Measurements from ENCODE around the gene ZNF117. TPM values are rescaled to one million over a fixed set of nuclear protein-coding genes. Genes with fewer than 3 reads are reported as not detected.
"Not testable (repeated sequence)": the region's sequence is repeated elsewhere in the genome, so short reads cannot be mapped to it uniquely, and the experiment has no call there.

The ZNF117 gene
- total RNA-seq, 1 experiment from 2014 or later = 19.0 TPM

- H3K27me3 ChIP-seq (ENCODE audit: low read length) = no peaks in the 10 kb centered on the region
- peaks cover 69% of the 10 kb centered on the region for H3K9me3 ChIP-seq (ENCODE audit: low read length)
- no peak for DNase-seq
- no peaks in the 10 kb centered on the region for H4K20me1 ChIP-seq (ENCODE audit: insufficient read depth, low read depth, low read length)
- H2AFZ ChIP-seq (ENCODE audit: low read length) = no peak overlapping the region
- H3K36me3 ChIP-seq (ENCODE audit: insufficient read depth, low read length) = peaks cover 57% of the 10 kb centered on the region
- H3K4me1 ChIP-seq (ENCODE audit: low read length) = no peaks in the 10 kb centered on the region
- no peak overlapping the region for H3K27ac ChIP-seq (ENCODE audit: low read length)
- H3K79me2 ChIP-seq (ENCODE audit: low read length) = no peaks in the 10 kb centered on the region
- no peak overlapping the region for H3K4me3 ChIP-seq (ENCODE audit: low read length)
- no peak overlapping the region for H3K9ac ChIP-seq (ENCODE audit: low read length)
- H3K9me2 ChIP-seq (replicated peaks; ENCODE audit: insufficient read depth, low read length) = no peaks in the 10 kb centered on the region
- H3K4me2 ChIP-seq (ENCODE audit: low read depth, low read length, poor library complexity, severe bottlenecking) = no peak overlapping the region
Measured at GRCh38 chr7:64978497-64979203, 12.2 kb downstream of the ZNF117 start.

- no peak for DNase-seq
- H3K9ac ChIP-seq (ENCODE audit: low read length) = no peak overlapping the region
- H3K9me3 ChIP-seq (ENCODE audit: low read length) = peaks cover 5% of the 10 kb centered on the region; the same call in 1 of the 2 replicates
- no peak overlapping the region for H3K4me3 ChIP-seq (ENCODE audit: low read length)
- H3K79me2 ChIP-seq (ENCODE audit: low read length) = no peaks in the 10 kb centered on the region
- H2AFZ ChIP-seq (ENCODE audit: low read length) = no peak overlapping the region
- no peak overlapping the region for H3K27ac ChIP-seq (ENCODE audit: low read length)
- no peaks in the 10 kb centered on the region for H3K9me2 ChIP-seq (replicated peaks; ENCODE audit: insufficient read depth, low read length)
- H3K4me1 ChIP-seq (ENCODE audit: low read length) = no peaks in the 10 kb centered on the region
- H3K36me3 ChIP-seq (ENCODE audit: insufficient read depth, low read length) = no peaks in the 10 kb centered on the region
- H3K27me3 ChIP-seq (ENCODE audit: low read length) = no peaks in the 10 kb centered on the region
- H3K4me2 ChIP-seq (ENCODE audit: low read depth, low read length, poor library complexity, severe bottlenecking) = no peak overlapping the region
- H4K20me1 ChIP-seq (ENCODE audit: insufficient read depth, low read depth, low read length) = no peaks in the 10 kb centered on the region
Measured at GRCh38 chr7:64965594-64965993, 25.2 kb downstream of the ZNF117 start.

- Histone ChIP-seq H3K9me3 (ENCODE audit: low read length) (no peaks in the 10 kb centered on the region), H3K4me2 (ENCODE audit: low read depth, low read length, poor library complexity, severe bottlenecking) (no peak overlapping the region), H3K79me2 (ENCODE audit: low read length) (no peaks in the 10 kb centered on the region), H3K4me1 (ENCODE audit: low read length) (no peaks in the 10 kb centered on the region), H2AFZ (ENCODE audit: low read length) (no peak overlapping the region), H3K4me3 (ENCODE audit: low read length) (no peak overlapping the region), H4K20me1 (ENCODE audit: insufficient read depth, low read depth, low read length) (no peaks in the 10 kb centered on the region), H3K36me3 (ENCODE audit: insufficient read depth, low read length) (no peaks in the 10 kb centered on the region), H3K9me2 (replicated peaks; ENCODE audit: insufficient read depth, low read length) (no peaks in the 10 kb centered on the region), H3K27ac (ENCODE audit: low read length) (no peak overlapping the region), H3K27me3 (ENCODE audit: low read length) (no peaks in the 10 kb centered on the region), H3K9ac (ENCODE audit: low read length) (no peak overlapping the region)
- DNase-seq = no peak
Measured at GRCh38 chr7:64959072-64959747, 31.6 kb downstream of the ZNF117 start.

- Histone ChIP-seq H3K4me3 (ENCODE audit: low read length) (no peak overlapping the region), H3K9ac (ENCODE audit: low read length) (no peak overlapping the region), H3K4me1 (ENCODE audit: low read length) (no peaks in the 10 kb centered on the region), H3K4me2 (ENCODE audit: low read depth, low read length, poor library complexity, severe bottlenecking) (no peak overlapping the region), H3K9me2 (replicated peaks; ENCODE audit: insufficient read depth, low read length) (no peaks in the 10 kb centered on the region), H3K36me3 (ENCODE audit: insufficient read depth, low read length) (no peaks in the 10 kb centered on the region), H2AFZ (ENCODE audit: low read length) (no peak overlapping the region), H4K20me1 (ENCODE audit: insufficient read depth, low read depth, low read length) (no peaks in the 10 kb centered on the region), H3K9me3 (ENCODE audit: low read length) (no peaks in the 10 kb centered on the region), H3K27me3 (ENCODE audit: low read length) (no peaks in the 10 kb centered on the region), H3K79me2 (ENCODE audit: low read length) (no peaks in the 10 kb centered on the region), H3K27ac (ENCODE audit: low read length) (no peak overlapping the region)
- peak; percentile 85 for DNase-seq
Measured at GRCh38 chr7:64951250-64951848, 39.5 kb downstream of the ZNF117 start.

GRCh38 chr7:64950673-64951072 lies 40.2 kb downstream of the ZNF117 start:
- not testable (repeated sequence) for DNase-seq; H3K36me3 ChIP-seq (ENCODE audit: insufficient read depth, low read length); H3K4me1 ChIP-seq (ENCODE audit: low read length); H3K9me2 ChIP-seq (replicated peaks; ENCODE audit: insufficient read depth, low read length); H3K27me3 ChIP-seq (ENCODE audit: low read length); H4K20me1 ChIP-seq (ENCODE audit: insufficient read depth, low read depth, low read length); H3K9ac ChIP-seq (ENCODE audit: low read length); H3K4me2 ChIP-seq (ENCODE audit: low read depth, low read length, poor library complexity, severe bottlenecking); H3K4me3 ChIP-seq (ENCODE audit: low read length); H3K27ac ChIP-seq (ENCODE audit: low read length); H2AFZ ChIP-seq (ENCODE audit: low read length); H3K79me2 ChIP-seq (ENCODE audit: low read length); H3K9me3 ChIP-seq (ENCODE audit: low read length)

GRCh38 chr7:64948774-64949173 lies 42.1 kb downstream of the ZNF117 start:
- not testable (repeated sequence) for H3K4me3 ChIP-seq (ENCODE audit: low read length); H3K4me2 ChIP-seq (ENCODE audit: low read depth, low read length, poor library complexity, severe bottlenecking); H2AFZ ChIP-seq (ENCODE audit: low read length); H3K27ac ChIP-seq (ENCODE audit: low read length); H4K20me1 ChIP-seq (ENCODE audit: insufficient read depth, low read depth, low read length); H3K79me2 ChIP-seq (ENCODE audit: low read length); H3K27me3 ChIP-seq (ENCODE audit: low read length); H3K9me3 ChIP-seq (ENCODE audit: low read length); H3K9me2 ChIP-seq (replicated peaks; ENCODE audit: insufficient read depth, low read length); H3K36me3 ChIP-seq (ENCODE audit: insufficient read depth, low read length); DNase-seq; H3K4me1 ChIP-seq (ENCODE audit: low read length); H3K9ac ChIP-seq (ENCODE audit: low read length)

GRCh38 chr7:64947252-64948000 lies 43.4 kb downstream of the ZNF117 start:
- Histone ChIP-seq H3K79me2 (ENCODE audit: low read length) (no peaks in the 10 kb centered on the region), H3K9me2 (replicated peaks; ENCODE audit: insufficient read depth, low read length) (no peaks in the 10 kb centered on the region), H3K4me1 (ENCODE audit: low read length) (no peaks in the 10 kb centered on the region), H3K27ac (ENCODE audit: low read length) (no peak overlapping the region), H2AFZ (ENCODE audit: low read length) (no peak overlapping the region), H3K27me3 (ENCODE audit: low read length) (no peaks in the 10 kb centered on the region), H3K4me3 (ENCODE audit: low read length) (no peak overlapping the region), H3K9me3 (ENCODE audit: low read length) (no peaks in the 10 kb centered on the region), H3K4me2 (ENCODE audit: low read depth, low read length, poor library complexity, severe bottlenecking) (no peak overlapping the region), H4K20me1 (ENCODE audit: insufficient read depth, low read depth, low read length) (no peaks in the 10 kb centered on the region), H3K9ac (ENCODE audit: low read length) (no peak overlapping the region), H3K36me3 (ENCODE audit: insufficient read depth, low read length) (no peaks in the 10 kb centered on the region)
- no peak for DNase-seq

- Histone ChIP-seq H3K4me2 (ENCODE audit: low read depth, low read length, poor library complexity, severe bottlenecking) (no peak overlapping the region), H3K27ac (ENCODE audit: low read length) (no peak overlapping the region), H3K9ac (ENCODE audit: low read length) (no peak overlapping the region), H3K9me2 (replicated peaks; ENCODE audit: insufficient read depth, low read length) (no peaks in the 10 kb centered on the region), H3K36me3 (ENCODE audit: insufficient read depth, low read length) (no peaks in the 10 kb centered on the region), H3K79me2 (ENCODE audit: low read length) (no peaks in the 10 kb centered on the region), H3K4me1 (ENCODE audit: low read length) (no peaks in the 10 kb centered on the region), H4K20me1 (ENCODE audit: insufficient read depth, low read depth, low read length) (no peaks in the 10 kb centered on the region), H3K9me3 (ENCODE audit: low read length) (no peaks in the 10 kb centered on the region), H3K27me3 (ENCODE audit: low read length) (no peaks in the 10 kb centered on the region), H2AFZ (ENCODE audit: low read length) (no peak overlapping the region), H3K4me3 (ENCODE audit: low read length) (no peak overlapping the region)
- DNase-seq = peak; percentile 69
Measured at GRCh38 chr7:64946772-64947171, 44.1 kb downstream of the ZNF117 start.

All from Karpas-422 (cell line).